Fibroblast of lung (primary cell): ENCODE measurements around the gene KSR2. TPM values are rescaled to one million over a fixed set of nuclear protein-coding genes. Genes with fewer than 3 reads are reported as not detected.
A peak's percentile ranks its signal among the peaks of the same experiment; 100 is the strongest.

ENCODE experiments used
- DNase-seq, 2 donors: peaks; one replicate each; pipeline versions ENCODE4 v3.0.0 to v3.0.0-alpha.2; 2010; ENCODE audit warnings: low read depth in 2 of 2
- H2AFZ ChIP-seq: 2 replicates; pipeline ENCODE4 v1.5.1; 2012; ENCODE audit warnings: low read length, control low read depth, inconsistent platforms
- H3K27ac ChIP-seq: 2 replicates; pipeline ENCODE4 v1.5.1; 2011; ENCODE audit warnings: low read length, control low read depth; ENCODE audit not compliant: insufficient read depth
- H3K27me3 ChIP-seq: 2 replicates; pipeline ENCODE4 v1.5.1; 2011; ENCODE audit warnings: mild to moderate bottlenecking, low read length; ENCODE audit not compliant: control insufficient read depth, insufficient read depth
- H3K36me3 ChIP-seq: 2 replicates; pipeline ENCODE4 v1.5.1; 2011; ENCODE audit warnings: low read length; ENCODE audit not compliant: control insufficient read depth, insufficient read depth
- H3K4me1 ChIP-seq: 2 replicates; pipeline ENCODE4 v1.5.1; 2011; ENCODE audit warnings: low read length; ENCODE audit not compliant: control insufficient read depth, insufficient read depth; ENCODE audit errors: extremely low read depth
- H3K4me2 ChIP-seq: 2 replicates; pipeline ENCODE4 v1.5.1; 2011; ENCODE audit warnings: low read length, control low read depth; ENCODE audit not compliant: insufficient read depth; ENCODE audit errors: extremely low read depth
- H3K4me3 ChIP-seq, 4 experiments: fragments of 200-600 bp in 1 of 4; sonication (generic) in 1 of 4; replicated peaks in 1 of 4; 2 replicates each; pipeline ENCODE4 v1.5.1; 2011 to 2016; ENCODE audit warnings: low read length in 4 of 4, low read depth in 3 of 4, mild to moderate bottlenecking in 3 of 4, control low read depth in 2 of 4, inconsistent platforms in 1 of 4, mixed read lengths in 1 of 4; ENCODE audit not compliant: insufficient read depth in 1 of 4; ENCODE audit errors: control extremely low read depth in 1 of 4
- H3K79me2 ChIP-seq: 2 replicates; pipeline ENCODE4 v1.5.1; 2012; ENCODE audit warnings: mild to moderate bottlenecking, low read length, inconsistent platforms; ENCODE audit not compliant: control insufficient read depth, insufficient read depth
- H3K9ac ChIP-seq: 2 replicates; pipeline ENCODE4 v1.5.1; 2011; ENCODE audit warnings: mild to moderate bottlenecking, low read length, control low read depth; ENCODE audit not compliant: insufficient read depth
- H3K9me3 ChIP-seq: 2 replicates; pipeline ENCODE4 v1.5.1; 2012; ENCODE audit warnings: low read depth, low read length; ENCODE audit not compliant: control insufficient read depth, insufficient read depth
- H4K20me1 ChIP-seq: 2 replicates; pipeline ENCODE4 v1.5.1; 2011; ENCODE audit warnings: low read length; ENCODE audit not compliant: control insufficient read depth, insufficient read depth; ENCODE audit errors: extremely low read depth
- CTCF ChIP-seq, 2 donors: IDR thresholded peaks in 1 of 2; conservative IDR thresholded peaks in 1 of 2; 1 replicate in 1 of 2; 2 replicates in 1 of 2; pipeline ENCODE4 v1.5.1; 2011 to 2012; ENCODE audit warnings: low read length in 2 of 2, control low read depth in 1 of 2, inconsistent platforms in 1 of 2, low read depth in 1 of 2, mild to moderate bottlenecking in 1 of 2
- EZH2 ChIP-seq: IDR thresholded peaks from 2 replicates; pipeline ENCODE4 v1.5.1; 2012; ENCODE audit warnings: low read length, control low read depth, mild to moderate bottlenecking; ENCODE audit errors: missing control alignments
- polyA plus RNA-seq, 2 donors: library from polyadenylated mRNA; depleted of rRNA in 1 of 2; stranded (reverse) in 1 of 2; unstranded in 1 of 2; fragments of >200 nt; gene quantifications; 2 replicates each; pipeline ENCODE4 v1.2.1, GENCODE V29; 2011 to 2012; ENCODE audit warnings: missing spikeins in 1 of 2
- total RNA-seq: library from RNA; depleted of rRNA; stranded (reverse); fragments of >200 nt; gene quantifications from 2 replicates; pipeline ENCODE4 v1.2.1, GENCODE V29; 2014

Gene KSR2
- total and polyA plus RNA-seq, 2 donors (not counting 1 experiment from before 2014, with no cell fraction given), result not detected

- Histone ChIP-seq H4K20me1 (no peaks in the 10 kb centered on the region), H3K4me2 (no peak overlapping the region), H3K36me3 (no peaks in the 10 kb centered on the region), H3K27ac (no peak overlapping the region), H3K79me2 (no peaks in the 10 kb centered on the region), H3K9ac (no peak overlapping the region), H3K27me3 (no peaks in the 10 kb centered on the region), H2AFZ (no peak overlapping the region), H3K4me1 (no peaks in the 10 kb centered on the region), H3K9me3 (no peaks in the 10 kb centered on the region), H3K4me3 (no peak overlapping the region)
- TF ChIP-seq CTCF (conservative IDR thresholded peaks at IDR 0.05 in 1 of 2, IDR thresholded peaks at IDR 0.05 in 1 of 2; ENCODE audit: low read depth in 1 of 2, low read length in 2 of 2), result no peak
- no peak for TF ChIP-seq EZH2
- peak in 1 of 2 donors; percentile 20 for DNase-seq
These were observed 269.2 kb downstream of the KSR2 start for GRCh38 chr12:117699575-117699974.

GRCh38 chr12:117699118-117699517 is 269.7 kb downstream of the KSR2 start:
- Histone ChIP-seq H3K79me2 (no peaks in the 10 kb centered on the region), H3K9me3 (no peaks in the 10 kb centered on the region), H3K27ac (no peak overlapping the region), H3K4me2 (no peak overlapping the region), H3K9ac (no peak overlapping the region), H3K4me3 (no peak overlapping the region), H3K36me3 (no peaks in the 10 kb centered on the region), H3K4me1 (no peaks in the 10 kb centered on the region), H3K27me3 (no peaks in the 10 kb centered on the region), H4K20me1 (no peaks in the 10 kb centered on the region), H2AFZ (no peak overlapping the region)
- TF ChIP-seq EZH2 (no peak), CTCF (conservative IDR thresholded peaks at IDR 0.05 in 1 of 2, IDR thresholded peaks at IDR 0.05 in 1 of 2; ENCODE audit: low read depth in 1 of 2, low read length in 2 of 2) (no peak)
- no peak for DNase-seq

DNA sequence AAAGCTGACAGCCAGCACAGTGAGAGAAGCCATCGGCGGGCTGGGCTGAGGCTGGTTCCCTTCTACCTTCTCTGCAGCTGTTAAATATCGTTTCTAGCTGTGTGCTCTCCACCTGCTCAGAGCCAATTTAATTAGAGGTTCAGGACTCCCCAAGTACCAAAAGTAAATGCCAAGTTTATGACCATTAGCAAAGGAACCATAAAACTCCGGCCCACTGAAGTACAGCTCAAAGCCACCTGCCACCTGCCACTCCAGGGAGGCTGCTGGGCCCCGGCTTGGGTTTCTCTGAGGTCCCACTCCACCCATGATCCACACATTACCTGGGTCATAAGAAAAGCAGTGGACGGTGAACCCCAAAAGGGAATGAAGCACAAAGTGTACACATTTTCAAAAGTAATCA is 272.8 kb downstream of the KSR2 start:
- no peak for TF ChIP-seq EZH2
- no peak for TF ChIP-seq CTCF (conservative IDR thresholded peaks at IDR 0.05 in 1 of 2, IDR thresholded peaks at IDR 0.05 in 1 of 2; ENCODE audit: low read depth in 1 of 2, low read length in 2 of 2)
- no peak overlapping the region for H3K9ac ChIP-seq
- H3K4me2 ChIP-seq, result no peak overlapping the region
- H3K27ac ChIP-seq, result no peak overlapping the region
- H3K27me3 ChIP-seq, result no peaks in the 10 kb centered on the region
- no peak for DNase-seq
- no peaks in the 10 kb centered on the region for H4K20me1 ChIP-seq
- no peaks in the 10 kb centered on the region for H3K36me3 ChIP-seq
- H3K4me1 ChIP-seq, result no peaks in the 10 kb centered on the region
- H3K79me2 ChIP-seq, result no peaks in the 10 kb centered on the region
- H3K4me3 ChIP-seq, result no peak overlapping the region
- H2AFZ ChIP-seq, result no peak overlapping the region
- H3K9me3 ChIP-seq, result no peaks in the 10 kb centered on the region
